ENCODE measurements around the gene DGKQ.
A peak's percentile ranks its signal among the peaks of the same experiment; 100 is the strongest.

DGKQ gene

GRCh38 chr4:997375-998071, 24.2 kb upstream of the DGKQ start:
- Histone ChIP-seq H3K27ac (ENCODE audit: low read length) (no peak overlapping the region), H3K4me1 (ENCODE audit: control insufficient read depth, low read depth, low read length) (no peaks in the 10 kb centered on the region), H3K9me3 (ENCODE audit: control insufficient read depth, low read depth, low read length) (no peaks in the 10 kb centered on the region), H3K4me3 (ENCODE audit: low read length) (peak overlapping the region; percentile 15), H3K9ac (ENCODE audit: low read length) (no peak overlapping the region), H3K27me3 (ENCODE audit: control insufficient read depth, insufficient read depth, low read length) (peaks cover 74% of the 10 kb centered on the region), H3K36me3 (ENCODE audit: control insufficient read depth, low read depth, low read length) (no peaks in the 10 kb centered on the region)

DNA sequence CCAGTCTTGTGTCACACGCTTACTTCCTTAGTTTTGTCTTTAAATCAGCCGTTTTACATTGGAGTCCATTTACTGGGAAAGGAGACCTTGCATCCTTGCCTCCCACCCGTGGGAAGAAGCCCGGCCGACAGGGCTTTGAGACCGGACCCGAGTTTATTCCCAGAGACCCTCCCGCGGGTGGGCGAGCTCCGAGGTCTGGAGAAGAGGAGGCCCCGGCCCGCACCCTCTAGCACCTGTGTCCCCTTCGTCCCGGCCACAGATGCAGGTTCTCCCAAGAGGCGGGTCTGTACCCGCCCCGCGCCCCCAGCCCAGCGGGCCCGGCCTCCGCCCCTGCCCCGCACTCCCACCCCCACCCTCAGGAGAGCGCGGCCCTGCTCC, 23.6 kb upstream of the DGKQ start:
- no peak overlapping the region for H3K4me3 ChIP-seq (ENCODE audit: low read length)
- H3K27me3 ChIP-seq (ENCODE audit: control insufficient read depth, insufficient read depth, low read length) = peaks cover 69% of the 10 kb centered on the region
- no peaks in the 10 kb centered on the region for H3K9me3 ChIP-seq (ENCODE audit: control insufficient read depth, low read depth, low read length)
- no peaks in the 10 kb centered on the region for H3K4me1 ChIP-seq (ENCODE audit: control insufficient read depth, low read depth, low read length)
- no peak overlapping the region for H3K27ac ChIP-seq (ENCODE audit: low read length)
- H3K9ac ChIP-seq (ENCODE audit: low read length) = no peak overlapping the region
- no peaks in the 10 kb centered on the region for H3K36me3 ChIP-seq (ENCODE audit: control insufficient read depth, low read depth, low read length)

DNA sequence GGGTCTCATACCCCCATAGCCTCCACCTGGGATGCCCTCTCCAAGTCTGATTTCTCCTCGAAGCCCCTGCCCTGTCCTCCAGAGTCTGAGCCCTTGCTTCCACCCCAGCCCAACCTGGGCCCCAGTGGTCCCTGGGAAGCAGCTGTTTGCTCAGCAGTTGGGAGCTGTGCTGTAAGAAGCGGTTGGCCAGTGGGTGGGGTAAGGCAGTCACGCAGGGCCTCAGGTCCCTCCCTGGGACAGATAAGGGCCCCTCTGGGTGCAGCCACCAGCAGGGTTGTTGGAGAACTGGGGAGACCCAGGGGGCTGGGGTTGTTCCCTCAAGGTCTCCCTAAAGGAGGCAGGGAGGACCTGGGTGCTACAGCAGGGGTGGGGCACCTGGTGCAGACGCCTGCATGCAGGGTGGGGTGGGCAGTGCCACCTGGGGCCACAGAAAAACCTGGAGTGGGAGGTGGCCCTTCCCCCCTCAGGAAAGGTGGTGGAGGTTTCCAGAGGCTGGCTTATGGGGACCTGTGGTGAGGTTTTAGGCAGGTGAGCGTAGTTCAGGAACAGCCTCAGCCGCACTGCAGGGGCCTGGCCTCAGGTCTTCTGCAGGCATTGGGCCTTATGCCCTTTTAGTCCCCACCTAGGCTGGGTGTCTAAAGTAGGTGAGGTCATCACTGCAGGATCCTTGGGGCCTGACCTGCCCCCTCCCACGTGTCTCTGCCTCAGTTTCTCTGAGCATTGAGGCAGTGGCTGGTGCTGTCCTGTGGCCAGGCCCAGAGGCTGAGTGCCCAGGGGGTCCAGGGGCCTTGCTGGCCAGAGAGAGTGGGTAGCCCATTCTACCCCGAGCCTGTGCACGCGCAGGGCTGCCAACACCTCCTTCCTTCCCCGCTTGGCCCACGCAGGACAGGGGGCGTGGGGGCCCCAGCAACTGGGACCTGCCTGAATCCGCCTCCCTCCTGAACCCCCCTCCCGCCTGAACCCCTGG, 22.9 kb upstream of the DGKQ start:
- H3K9me3 ChIP-seq (ENCODE audit: control insufficient read depth, low read depth, low read length) = no peaks in the 10 kb centered on the region
- no peak overlapping the region for H3K4me3 ChIP-seq (ENCODE audit: low read length)
- H3K27ac ChIP-seq (ENCODE audit: low read length) = no peak overlapping the region
- no peaks in the 10 kb centered on the region for H3K36me3 ChIP-seq (ENCODE audit: control insufficient read depth, low read depth, low read length)
- peaks cover 62% of the 10 kb centered on the region for H3K27me3 ChIP-seq (ENCODE audit: control insufficient read depth, insufficient read depth, low read length)
- H3K4me1 ChIP-seq (ENCODE audit: control insufficient read depth, low read depth, low read length) = no peaks in the 10 kb centered on the region
- no peak overlapping the region for H3K9ac ChIP-seq (ENCODE audit: low read length)

GRCh38 chr4:995311-996026, 22.1 kb upstream of the DGKQ start:
- no peak overlapping the region for H3K27ac ChIP-seq (ENCODE audit: low read length)
- peaks cover 53% of the 10 kb centered on the region for H3K27me3 ChIP-seq (ENCODE audit: control insufficient read depth, insufficient read depth, low read length)
- no peaks in the 10 kb centered on the region for H3K9me3 ChIP-seq (ENCODE audit: control insufficient read depth, low read depth, low read length)
- no peak overlapping the region for H3K9ac ChIP-seq (ENCODE audit: low read length)
- no peak overlapping the region for H3K4me3 ChIP-seq (ENCODE audit: low read length)
- no peaks in the 10 kb centered on the region for H3K4me1 ChIP-seq (ENCODE audit: control insufficient read depth, low read depth, low read length)
- no peaks in the 10 kb centered on the region for H3K36me3 ChIP-seq (ENCODE audit: control insufficient read depth, low read depth, low read length)

GRCh38 chr4:993111-994029, 20.0 kb upstream of the DGKQ start, which contains the start of gene SLC26A1:
SLC26A1 (minus strand) TSS chr4:993404; CDS start chr4:991703, 1,701 bp downstream.
- no peaks in the 10 kb centered on the region for H3K36me3 ChIP-seq (ENCODE audit: control insufficient read depth, low read depth, low read length)
- H3K4me1 ChIP-seq (ENCODE audit: control insufficient read depth, low read depth, low read length) = no peaks in the 10 kb centered on the region
- H3K9ac ChIP-seq (ENCODE audit: low read length) = no peak within 1 kb of the TSS
- H3K27ac ChIP-seq (ENCODE audit: low read length) = no peak within 1 kb of the TSS
- H3K9me3 ChIP-seq (ENCODE audit: control insufficient read depth, low read depth, low read length) = no peaks in the 10 kb centered on the region
- H3K4me3 ChIP-seq (ENCODE audit: low read length) = no peak within 1 kb of the TSS
- peaks cover 32% of the 10 kb centered on the region for H3K27me3 ChIP-seq (ENCODE audit: control insufficient read depth, insufficient read depth, low read length)

- Histone ChIP-seq H3K27me3 (ENCODE audit: control insufficient read depth, insufficient read depth, low read length) (peaks cover 28% of the 10 kb centered on the region), H3K27ac (ENCODE audit: low read length) (no peak overlapping the region), H3K9ac (ENCODE audit: low read length) (no peak overlapping the region), H3K4me1 (ENCODE audit: control insufficient read depth, low read depth, low read length) (no peaks in the 10 kb centered on the region), H3K9me3 (ENCODE audit: control insufficient read depth, low read depth, low read length) (no peaks in the 10 kb centered on the region), H3K36me3 (ENCODE audit: control insufficient read depth, low read depth, low read length) (no peaks in the 10 kb centered on the region), H3K4me3 (ENCODE audit: low read length) (no peak overlapping the region)
These were observed 19.1 kb upstream of the DGKQ start for GRCh38 chr4:992297-993110.

GRCh38 chr4:991451-992296, 18.3 kb upstream of the DGKQ start:
- Histone ChIP-seq H3K4me3 (ENCODE audit: low read length) (no peak overlapping the region), H3K27ac (ENCODE audit: low read length) (no peak overlapping the region), H3K9me3 (ENCODE audit: control insufficient read depth, low read depth, low read length) (no peaks in the 10 kb centered on the region), H3K36me3 (ENCODE audit: control insufficient read depth, low read depth, low read length) (no peaks in the 10 kb centered on the region), H3K9ac (ENCODE audit: low read length) (no peak overlapping the region), H3K27me3 (ENCODE audit: control insufficient read depth, insufficient read depth, low read length) (peaks cover 28% of the 10 kb centered on the region), H3K4me1 (ENCODE audit: control insufficient read depth, low read depth, low read length) (no peaks in the 10 kb centered on the region)

- Histone ChIP-seq H3K27ac (ENCODE audit: low read length) (no peak overlapping the region), H3K9me3 (ENCODE audit: control insufficient read depth, low read depth, low read length) (no peaks in the 10 kb centered on the region), H3K4me1 (ENCODE audit: control insufficient read depth, low read depth, low read length) (peaks cover 5% of the 10 kb centered on the region), H3K27me3 (ENCODE audit: control insufficient read depth, insufficient read depth, low read length) (peaks cover 28% of the 10 kb centered on the region), H3K9ac (ENCODE audit: low read length) (no peak overlapping the region), H3K4me3 (ENCODE audit: low read length) (no peak overlapping the region), H3K36me3 (ENCODE audit: control insufficient read depth, low read depth, low read length) (no peaks in the 10 kb centered on the region)
These were observed 17.5 kb upstream of the DGKQ start for GRCh38 chr4:990746-991367.

- Histone ChIP-seq H3K27ac (ENCODE audit: low read length) (no peak overlapping the region), H3K9ac (ENCODE audit: low read length) (no peak overlapping the region), H3K4me3 (ENCODE audit: low read length) (no peak overlapping the region), H3K36me3 (ENCODE audit: control insufficient read depth, low read depth, low read length) (no peaks in the 10 kb centered on the region), H3K9me3 (ENCODE audit: control insufficient read depth, low read depth, low read length) (no peaks in the 10 kb centered on the region), H3K27me3 (ENCODE audit: control insufficient read depth, insufficient read depth, low read length) (peaks cover 30% of the 10 kb centered on the region), H3K4me1 (ENCODE audit: control insufficient read depth, low read depth, low read length) (peaks cover 5% of the 10 kb centered on the region)
These were observed 16.5 kb upstream of the DGKQ start for GRCh38 chr4:989722-990471.
